GM10248 (cell line): ENCODE data around the gene CDX1.

Experiments used
- CTCF ChIA-PET: fragments of 300-600 bp; sonication (Branson Sonifier 250); formaldehyde crosslinking; extraction: SDS; loops from one replicate; lab custom pipeline; 2021; ENCODE audit warnings: antibody characterized with exemption; lab: Yijun Ruan, JAX
- POLR2A ChIA-PET: fragments of 350-650 bp; sonication (Branson Sonifier 250); formaldehyde crosslinking; extraction: SDS; loops from one replicate; lab custom pipeline; 2020; ENCODE audit warnings: antibody characterized with exemption; lab: Yijun Ruan, JAX
- DNase-seq: peaks from one replicate; pipeline ENCODE4 v3.0.0; 2012; ENCODE audit errors: extremely low spot score
- TF ChIP-seq, protein P1 (sequence below): IDR thresholded peaks from 2 replicates; pipeline ENCODE4 v1.5.1; 2012; ENCODE audit warnings: mild to moderate bottlenecking, low read depth; ENCODE audit errors: extremely low read depth, missing control alignments, control extremely low read depth

Gene CDX1

DNA sequence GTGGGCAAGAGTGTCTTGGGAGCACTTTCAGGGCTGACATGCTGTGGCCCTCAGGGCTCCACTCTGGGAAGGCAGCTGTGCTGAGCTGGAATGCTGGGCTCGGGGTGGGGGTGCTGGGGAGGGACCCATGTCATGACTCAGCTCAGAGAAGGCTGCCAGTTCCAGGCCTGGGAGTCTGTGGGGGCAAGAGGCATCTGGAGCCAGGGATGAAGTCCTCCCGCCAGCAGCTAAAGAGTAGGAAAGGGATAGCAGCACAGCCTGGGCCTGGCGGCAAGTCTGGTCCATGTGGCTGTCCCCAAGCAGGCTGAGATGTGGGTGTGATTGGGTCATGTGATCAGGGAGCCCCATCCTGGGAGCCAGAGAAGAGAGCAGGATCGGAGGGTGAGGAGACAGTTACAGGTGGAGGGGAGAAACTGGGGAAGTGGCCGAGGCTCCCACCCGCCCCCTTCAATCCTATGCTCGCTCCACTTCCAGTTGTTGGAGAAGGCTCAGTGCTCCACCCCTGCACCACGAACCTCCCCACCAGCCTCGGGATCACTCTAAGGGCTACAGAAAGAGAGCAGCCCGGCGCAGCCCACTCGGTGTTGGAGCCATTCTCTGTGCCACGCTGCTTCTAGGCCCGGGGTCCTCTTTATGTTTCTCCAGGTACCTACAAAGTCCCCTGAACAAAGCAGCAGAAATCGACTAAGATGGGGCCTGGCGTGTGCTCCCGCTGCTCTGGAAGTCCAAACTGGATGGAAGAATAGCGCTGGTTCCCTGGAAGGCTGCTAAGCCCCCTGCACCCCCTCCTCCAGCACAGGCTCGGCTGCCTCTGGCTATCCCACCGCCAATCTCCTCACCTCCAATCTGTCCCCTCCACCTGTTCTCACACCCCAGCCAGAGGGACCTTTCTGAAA lies 23.0 kb upstream of the CDX1 start:
- ChIA-PET CTCF (interaction anchor here (0.8 to 1.6 kb wide), 3 partner anchors 17 to 75 kb away, joined by 3 read pairs; no protein-coding TSS in a partner anchor), POLR2A (no interaction called here)
- no peak for DNase-seq
- TF ChIP-seq, protein P1, sequence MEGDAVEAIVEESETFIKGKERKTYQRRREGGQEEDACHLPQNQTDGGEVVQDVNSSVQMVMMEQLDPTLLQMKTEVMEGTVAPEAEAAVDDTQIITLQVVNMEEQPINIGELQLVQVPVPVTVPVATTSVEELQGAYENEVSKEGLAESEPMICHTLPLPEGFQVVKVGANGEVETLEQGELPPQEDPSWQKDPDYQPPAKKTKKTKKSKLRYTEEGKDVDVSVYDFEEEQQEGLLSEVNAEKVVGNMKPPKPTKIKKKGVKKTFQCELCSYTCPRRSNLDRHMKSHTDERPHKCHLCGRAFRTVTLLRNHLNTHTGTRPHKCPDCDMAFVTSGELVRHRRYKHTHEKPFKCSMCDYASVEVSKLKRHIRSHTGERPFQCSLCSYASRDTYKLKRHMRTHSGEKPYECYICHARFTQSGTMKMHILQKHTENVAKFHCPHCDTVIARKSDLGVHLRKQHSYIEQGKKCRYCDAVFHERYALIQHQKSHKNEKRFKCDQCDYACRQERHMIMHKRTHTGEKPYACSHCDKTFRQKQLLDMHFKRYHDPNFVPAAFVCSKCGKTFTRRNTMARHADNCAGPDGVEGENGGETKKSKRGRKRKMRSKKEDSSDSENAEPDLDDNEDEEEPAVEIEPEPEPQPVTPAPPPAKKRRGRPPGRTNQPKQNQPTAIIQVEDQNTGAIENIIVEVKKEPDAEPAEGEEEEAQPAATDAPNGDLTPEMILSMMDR, result no peak

DNA sequence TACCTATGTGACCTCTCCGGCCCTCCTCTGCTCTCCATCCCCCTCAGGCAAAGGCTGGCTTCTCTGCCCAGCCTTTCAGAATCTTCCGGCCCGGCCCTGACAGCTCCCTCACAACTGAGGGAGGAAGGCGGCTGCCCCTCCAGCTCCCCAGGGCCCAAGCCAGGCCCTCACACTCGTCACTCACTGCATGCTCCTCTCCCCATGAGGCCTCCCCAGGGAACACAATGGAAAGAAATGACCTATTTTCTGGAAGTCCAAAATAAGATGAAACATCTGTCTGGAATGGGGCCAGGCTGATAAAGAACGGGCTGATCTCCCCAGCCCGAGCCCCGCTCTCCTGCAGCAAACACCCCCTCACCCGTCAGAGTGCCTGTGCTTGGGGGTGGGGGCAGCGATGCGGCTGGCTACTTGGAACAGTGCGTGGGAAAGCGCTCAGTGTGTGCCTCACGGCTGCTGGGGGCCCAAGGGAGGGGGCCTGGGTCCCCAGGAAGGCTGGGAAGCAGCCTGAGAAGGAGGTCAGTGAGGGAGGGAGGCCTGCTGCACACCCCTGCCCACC lies 22.3 kb upstream of the CDX1 start:
- ChIA-PET CTCF (interaction anchor here (0.9 to 1.8 kb wide), 3 partner anchors 8 to 42 kb away, joined by 3 to 6 read pairs (median 6); no protein-coding TSS in a partner anchor), POLR2A (no interaction called here)
- TF ChIP-seq, protein P1, result no peak
- no peak for DNase-seq

DNA sequence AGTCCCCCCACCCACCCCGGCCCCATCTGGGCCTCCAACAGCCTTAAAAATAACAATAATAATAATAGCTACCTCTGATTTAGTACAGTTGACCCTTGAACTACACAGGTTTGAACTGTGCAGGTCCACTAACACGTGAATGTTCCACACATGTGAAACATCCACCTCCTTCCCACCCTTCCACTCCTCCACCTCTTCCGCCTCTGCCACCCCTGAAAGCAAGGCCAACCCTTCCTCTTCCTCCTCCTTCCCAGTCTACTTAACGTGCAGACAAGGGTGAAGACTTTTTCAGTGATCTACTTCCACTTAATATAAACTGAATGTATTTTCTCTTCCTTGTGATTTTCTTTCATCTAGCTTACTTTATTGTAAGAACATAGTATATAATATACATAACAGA lies 21.7 kb upstream of the CDX1 start:
- CTCF ChIA-PET, result interaction anchor here (0.9 to 5.1 kb wide), 9 partner anchors 9 to 107 kb away, joined by 3 to 21 read pairs (median 4); partner anchors contain the start of gene PDGFRB
- POLR2A ChIA-PET, result interaction anchor here (0.6 kb wide), 1 partner anchor 301 kb away, joined by 6 read pairs; no protein-coding TSS in a partner anchor
- DNase-seq, result no peak
- TF ChIP-seq, protein P1, result no peak

DNA sequence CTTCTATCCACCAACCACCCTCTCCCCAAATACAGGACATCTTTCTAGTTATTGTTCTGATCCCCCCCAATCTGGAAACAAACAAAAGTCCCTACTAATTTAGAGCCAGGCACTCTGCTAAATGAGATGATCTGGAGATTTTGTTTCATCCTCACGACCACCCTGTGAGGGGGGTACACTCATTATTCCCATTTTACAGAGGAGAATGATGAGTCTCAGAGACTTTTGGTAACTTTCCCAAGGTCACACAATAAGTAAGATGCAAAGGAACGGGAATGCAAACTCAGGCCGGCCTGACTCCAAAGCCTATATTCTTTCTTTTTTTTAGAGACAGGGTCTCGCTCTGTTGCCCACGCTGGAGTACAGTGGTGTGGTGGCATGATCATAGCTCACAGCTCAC lies 20.3 kb upstream of the CDX1 start:
- CTCF ChIA-PET, result interaction anchor here (0.9 to 5.1 kb wide), 4 partner anchors 13 to 51 kb away, joined by 3 to 21 read pairs (median 4); no protein-coding TSS in a partner anchor
- no peak for DNase-seq
- TF ChIP-seq, protein P1, result no peak
- POLR2A ChIA-PET, result no interaction called here

DNA sequence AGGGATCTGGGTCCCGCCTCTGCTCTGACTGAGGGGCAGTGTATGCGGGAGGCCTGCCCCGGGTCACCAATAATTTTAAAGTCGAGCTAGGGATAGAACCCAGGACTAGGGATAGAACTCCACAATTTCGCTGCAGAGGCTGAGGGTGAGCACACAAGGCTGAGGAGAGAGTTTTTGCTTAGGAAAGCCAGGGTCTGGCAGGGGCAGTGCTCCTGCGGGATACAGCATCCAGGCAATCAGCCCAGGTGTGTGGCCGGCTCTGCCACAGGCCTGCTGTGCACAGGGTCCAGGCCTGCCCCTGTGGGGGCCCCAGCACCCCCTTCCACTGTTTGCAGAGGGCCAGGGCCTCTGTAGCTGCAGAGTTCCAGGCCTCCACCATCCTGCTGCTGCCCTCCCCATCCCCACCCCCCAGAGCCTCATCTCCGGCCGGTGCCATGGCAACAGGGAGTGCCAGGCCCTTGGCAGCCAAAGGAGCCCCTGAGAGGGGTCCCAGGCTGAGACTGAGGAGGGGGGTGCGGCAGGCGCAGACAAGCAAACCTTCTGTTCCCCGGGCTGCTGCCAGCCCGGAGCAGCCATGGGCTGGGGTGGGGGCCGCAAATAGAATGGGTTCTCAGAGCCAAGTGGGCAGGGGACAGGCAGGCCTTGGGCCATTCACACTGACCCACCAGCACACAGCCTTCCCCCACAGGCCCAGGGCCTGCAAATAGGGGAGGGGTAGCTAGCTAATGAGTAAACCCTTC lies 19.5 kb upstream of the CDX1 start:
- ChIA-PET CTCF (interaction anchor here (1.1 to 5.1 kb wide), 2 partner anchors 12 to 16 kb away, joined by 4 to 21 read pairs; no protein-coding TSS in a partner anchor), POLR2A (no interaction called here)
- TF ChIP-seq, protein P1, result no peak
- no peak for DNase-seq

DNA sequence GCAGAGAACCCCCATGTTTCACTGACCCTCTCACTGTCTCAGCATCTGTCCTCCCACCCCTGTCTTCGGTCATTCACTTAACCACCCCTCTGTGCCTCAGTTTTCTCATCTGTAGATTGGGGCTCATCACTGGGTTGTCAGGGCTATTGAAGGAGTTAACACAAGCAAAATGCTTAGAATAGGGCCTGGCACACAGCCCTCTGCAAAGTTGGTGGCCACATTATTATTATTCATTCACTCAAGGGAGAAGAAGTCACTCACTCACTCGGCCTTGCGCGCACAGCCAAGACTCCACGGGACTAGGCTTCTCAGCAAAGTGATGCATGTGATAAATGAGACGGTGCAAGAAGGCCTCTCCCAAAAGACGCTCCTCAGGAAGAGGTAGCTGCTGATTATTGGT lies 18.9 kb upstream of the CDX1 start:
- CTCF ChIA-PET, result interaction anchor here (1.1 to 5.1 kb wide), 2 partner anchors 12 to 17 kb away, joined by 4 to 21 read pairs; no protein-coding TSS in a partner anchor
- DNase-seq, result no peak
- POLR2A ChIA-PET, result no interaction called here

More for the DNA sequence above, 18.9 kb upstream of the CDX1 start:
- TF ChIP-seq, protein P1, result no peak
